G401.6 (cell line): Measurements from ENCODE around the gene ARHGEF7.
"Not testable (repeated sequence)": the region's sequence is repeated elsewhere in the genome, so short reads cannot be mapped to it uniquely, and the experiment has no call there.

ENCODE experiments used
- FAIRE-seq: peaks from 2 replicates; lab custom pipeline; 2012; peaks lifted over from hg19 to GRCh38; lab: Jason Lieb, UNC

The ARHGEF7 gene

GRCh38 chr13:111115061-111115964, at the start of gene ARHGEF7:
Gene ARHGEF7, plus strand, starts transcription at chr13:111115310. Its CDS starts 217 bp downstream, at chr13:111115527.
- FAIRE-seq = no peak

- FAIRE-seq = no peak
Observed at GRCh38 chr13:111065698-111066097, 49.4 kb upstream of the ARHGEF7 start.

GRCh38 chr13:111066544-111066943, 48.6 kb upstream of the ARHGEF7 start:
- no peak for FAIRE-seq

DNA sequence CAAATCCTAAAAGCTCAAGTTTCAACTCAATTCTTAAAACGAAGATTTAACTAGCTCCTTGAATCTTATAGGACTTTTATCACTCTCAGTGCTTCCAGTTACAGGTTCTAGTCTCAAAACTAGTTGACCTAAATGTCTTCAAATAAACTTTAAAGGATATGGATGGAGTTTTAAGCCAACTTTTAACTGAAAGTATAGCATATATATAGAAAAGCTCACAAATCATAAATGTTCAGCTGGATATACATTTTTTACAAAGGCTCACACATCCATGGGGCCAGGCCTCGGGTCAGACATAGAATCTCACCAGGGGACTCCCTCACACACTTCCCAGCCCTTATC, 47.1 kb upstream of the ARHGEF7 start:
- FAIRE-seq = no peak

DNA sequence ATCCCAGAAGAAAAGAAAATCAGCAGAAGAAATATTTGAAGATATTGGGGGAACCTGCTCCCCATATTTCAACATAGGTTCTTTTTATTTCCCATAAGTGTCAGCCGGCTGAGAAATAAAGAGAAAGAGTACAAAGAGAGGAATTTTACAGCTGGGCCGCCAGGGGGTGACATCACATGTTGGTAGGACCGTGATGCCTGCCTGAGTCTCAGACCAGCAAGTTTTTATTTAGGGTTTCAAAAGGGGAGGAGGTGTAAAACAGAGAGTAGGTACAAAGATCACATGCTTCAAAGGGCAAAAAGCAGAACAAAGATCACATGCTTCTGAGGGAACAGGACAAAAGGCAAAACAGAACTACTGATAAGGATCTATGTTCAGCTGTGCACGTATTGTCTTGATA, 44.0 kb upstream of the ARHGEF7 start:
- FAIRE-seq = not testable (repeated sequence)

DNA sequence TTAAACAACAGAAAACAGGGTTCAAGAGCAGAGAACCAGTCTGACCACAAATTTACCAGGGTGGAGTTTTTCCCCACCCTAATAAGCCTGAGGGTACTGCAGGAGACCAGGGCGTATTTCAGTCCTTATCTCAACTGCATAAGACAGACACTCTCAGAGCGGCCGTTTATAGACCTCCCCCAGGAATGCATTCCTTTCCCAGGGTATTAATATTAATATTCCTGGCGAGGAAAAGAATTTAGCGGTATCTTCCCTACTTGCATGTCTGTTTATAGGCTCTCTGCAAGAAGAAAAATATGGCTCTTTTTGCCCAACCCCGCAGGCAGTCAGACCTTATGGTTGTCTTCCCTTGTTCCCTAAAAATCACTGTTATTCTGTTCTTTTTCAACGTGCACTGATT, 43.6 kb upstream of the ARHGEF7 start:
- not testable (repeated sequence) for FAIRE-seq

DNA sequence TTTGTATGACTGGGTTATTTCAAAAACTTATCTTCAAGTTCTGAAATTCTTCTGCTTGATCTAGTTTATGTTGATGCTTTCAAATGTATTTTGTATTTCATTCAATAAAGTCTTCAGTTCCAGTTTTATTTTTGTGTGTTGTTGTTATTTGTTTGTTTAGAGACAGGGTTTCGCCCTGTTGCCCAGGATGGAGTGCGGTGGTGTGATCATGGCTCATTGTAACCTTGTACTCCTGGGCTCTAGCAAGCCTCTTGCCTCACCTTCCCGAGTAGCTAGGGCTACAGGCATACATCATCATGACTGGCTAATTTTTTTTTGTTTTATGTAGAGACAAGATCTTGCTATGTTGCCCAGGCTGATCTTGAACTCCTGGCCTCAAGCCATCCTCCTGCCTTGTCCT, 40.3 kb upstream of the ARHGEF7 start:
- FAIRE-seq = no peak

DNA sequence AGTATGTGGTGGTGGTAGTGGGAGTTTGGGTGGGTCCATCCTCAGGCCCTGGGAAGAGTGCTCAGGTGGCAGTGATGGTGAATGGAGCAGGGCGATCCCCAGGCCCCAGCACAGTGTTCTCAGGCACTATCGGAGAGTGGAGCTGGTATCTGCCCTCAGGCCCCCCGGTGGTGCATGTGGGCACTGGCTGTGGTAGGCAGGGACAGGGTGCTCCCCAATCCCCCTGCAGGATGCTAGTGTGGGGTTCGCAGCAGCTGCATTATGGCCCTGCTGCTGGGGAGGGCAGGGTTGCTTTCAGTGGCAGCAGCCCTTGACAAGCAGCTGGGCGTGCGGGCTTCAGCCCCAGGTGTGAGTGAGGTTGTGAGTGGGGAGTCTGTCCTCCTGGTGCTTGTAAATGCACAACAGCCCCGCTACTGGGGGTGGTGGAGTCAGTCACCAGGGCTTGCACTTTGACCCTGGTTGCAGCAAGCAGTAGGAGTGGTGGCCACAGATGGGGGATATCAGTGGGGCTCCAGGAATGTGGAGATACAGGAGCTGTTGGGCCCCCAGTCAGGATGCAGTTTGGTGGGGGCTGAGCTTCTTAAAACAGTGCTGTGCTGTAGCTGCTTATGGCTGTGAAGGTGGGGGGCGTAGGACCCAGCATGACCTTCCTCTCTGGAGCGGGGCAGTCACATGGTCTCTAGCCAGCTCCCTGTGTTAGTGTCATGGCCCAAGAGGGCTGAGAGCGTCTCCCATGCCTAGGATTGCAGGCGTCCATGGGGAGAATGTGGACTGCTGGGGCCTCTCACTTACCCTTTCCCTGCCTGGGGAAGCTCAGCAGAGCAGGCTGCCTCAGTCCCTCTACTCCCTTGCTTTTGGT, 38.7 kb upstream of the ARHGEF7 start:
- no peak for FAIRE-seq

DNA sequence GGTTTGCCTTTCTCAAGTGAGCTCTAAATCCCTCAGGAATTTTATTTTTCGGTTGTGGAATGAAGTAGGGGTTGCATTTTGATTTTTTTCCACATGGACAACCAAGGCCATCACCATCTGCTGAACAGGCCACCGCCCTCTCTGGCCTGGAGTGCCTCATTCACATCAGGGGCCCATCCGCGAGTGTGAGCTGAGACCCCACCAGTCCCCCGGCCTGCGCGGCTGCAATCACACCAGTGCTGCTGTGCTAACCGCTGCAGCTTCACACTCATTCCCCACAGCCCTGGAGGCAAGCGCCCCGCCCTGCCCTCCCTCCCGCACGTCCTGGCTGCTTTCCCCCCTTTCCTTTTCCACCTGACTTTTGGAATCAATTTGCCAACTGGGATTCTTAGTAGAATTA, 35.7 kb upstream of the ARHGEF7 start:
- FAIRE-seq = no peak

DNA sequence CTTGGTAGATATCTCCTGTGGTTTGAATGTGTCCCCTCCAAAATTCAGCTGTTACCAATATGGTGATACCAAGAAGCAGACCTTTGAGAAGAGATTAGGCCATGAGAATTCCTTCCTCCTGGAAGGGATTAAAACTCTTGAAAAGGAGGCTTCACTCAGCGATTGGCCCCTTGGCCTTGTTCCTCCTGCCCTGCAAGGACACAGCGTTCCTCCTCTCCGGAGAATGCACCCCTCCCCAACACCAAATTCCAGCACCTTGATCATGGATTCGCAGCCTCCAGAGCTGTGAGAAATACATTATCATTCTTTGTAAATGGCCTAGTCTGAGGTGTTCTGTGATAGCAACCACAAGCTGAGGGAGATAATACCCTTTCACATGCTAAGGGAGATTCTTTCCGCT, 34.5 kb upstream of the ARHGEF7 start:
- no peak for FAIRE-seq

- FAIRE-seq = no peak
Observed at GRCh38 chr13:111082240-111082639, 32.9 kb upstream of the ARHGEF7 start.

GRCh38 chr13:111082769-111083168, 32.3 kb upstream of the ARHGEF7 start:
- FAIRE-seq = not testable (repeated sequence)

DNA sequence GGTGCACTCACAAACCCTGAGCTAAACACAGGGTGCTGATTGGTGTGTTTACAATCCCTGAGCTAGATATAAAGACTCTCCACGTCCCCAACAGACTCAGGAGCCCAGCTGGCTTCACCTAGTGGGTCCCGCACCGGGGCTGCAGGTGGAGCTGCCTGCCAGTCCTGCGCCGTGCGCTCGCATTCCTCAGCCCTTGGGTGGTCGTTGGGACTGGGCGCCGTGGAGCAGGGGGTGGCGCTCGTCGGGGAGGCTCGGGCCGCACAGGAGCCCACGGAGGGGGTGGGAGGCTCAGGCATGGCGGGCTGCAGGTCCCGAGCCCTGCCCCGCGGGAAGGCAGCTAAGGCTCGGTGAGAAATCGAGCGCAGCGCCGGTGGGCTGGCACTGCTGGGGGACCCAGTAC, 31.4 kb upstream of the ARHGEF7 start:
- not testable (repeated sequence) for FAIRE-seq

DNA sequence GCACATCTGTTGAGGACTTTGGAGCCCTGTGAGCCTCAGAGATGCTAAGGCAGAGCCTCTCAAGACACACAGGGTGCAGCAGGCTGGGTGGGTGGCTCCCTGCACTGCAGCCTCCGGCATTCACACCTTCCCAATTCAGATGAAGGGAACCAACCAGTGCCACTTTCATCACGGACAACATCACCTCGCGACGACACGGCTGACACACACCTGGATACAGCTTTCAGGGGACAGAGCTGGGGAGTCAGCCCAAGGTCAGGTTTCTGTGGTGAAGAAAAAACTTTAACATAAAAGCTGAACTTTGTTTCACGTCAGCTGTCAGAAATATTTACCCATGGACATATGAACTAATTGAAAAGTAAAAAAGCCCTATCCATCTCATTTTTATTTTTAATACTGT, 24.9 kb upstream of the ARHGEF7 start:
- no peak for FAIRE-seq

- no peak for FAIRE-seq
Observed at GRCh38 chr13:111092685-111093084, 22.4 kb upstream of the ARHGEF7 start.

DNA sequence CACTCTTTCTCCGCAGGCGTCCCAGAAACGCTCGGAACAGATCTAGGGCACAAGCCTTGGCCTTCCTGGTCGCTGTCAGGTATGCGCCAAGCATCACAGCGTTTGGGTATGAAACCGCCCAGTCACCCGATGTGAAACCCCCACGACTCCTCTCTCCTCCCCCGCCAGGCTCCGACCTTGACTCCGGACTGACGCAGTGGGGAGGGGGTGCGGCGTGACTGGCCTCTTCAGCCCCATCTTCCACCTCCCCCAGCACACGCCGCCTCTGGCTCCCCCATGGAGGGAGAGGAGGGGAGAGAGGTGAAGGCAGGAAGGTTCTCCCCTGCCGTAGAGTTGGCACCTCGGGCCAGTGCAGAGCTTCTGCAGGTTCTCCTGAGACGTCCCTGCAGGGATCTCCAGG, 22.0 kb upstream of the ARHGEF7 start:
- no peak for FAIRE-seq

- no peak for FAIRE-seq
Observed at GRCh38 chr13:111093634-111094033, 21.5 kb upstream of the ARHGEF7 start.

DNA sequence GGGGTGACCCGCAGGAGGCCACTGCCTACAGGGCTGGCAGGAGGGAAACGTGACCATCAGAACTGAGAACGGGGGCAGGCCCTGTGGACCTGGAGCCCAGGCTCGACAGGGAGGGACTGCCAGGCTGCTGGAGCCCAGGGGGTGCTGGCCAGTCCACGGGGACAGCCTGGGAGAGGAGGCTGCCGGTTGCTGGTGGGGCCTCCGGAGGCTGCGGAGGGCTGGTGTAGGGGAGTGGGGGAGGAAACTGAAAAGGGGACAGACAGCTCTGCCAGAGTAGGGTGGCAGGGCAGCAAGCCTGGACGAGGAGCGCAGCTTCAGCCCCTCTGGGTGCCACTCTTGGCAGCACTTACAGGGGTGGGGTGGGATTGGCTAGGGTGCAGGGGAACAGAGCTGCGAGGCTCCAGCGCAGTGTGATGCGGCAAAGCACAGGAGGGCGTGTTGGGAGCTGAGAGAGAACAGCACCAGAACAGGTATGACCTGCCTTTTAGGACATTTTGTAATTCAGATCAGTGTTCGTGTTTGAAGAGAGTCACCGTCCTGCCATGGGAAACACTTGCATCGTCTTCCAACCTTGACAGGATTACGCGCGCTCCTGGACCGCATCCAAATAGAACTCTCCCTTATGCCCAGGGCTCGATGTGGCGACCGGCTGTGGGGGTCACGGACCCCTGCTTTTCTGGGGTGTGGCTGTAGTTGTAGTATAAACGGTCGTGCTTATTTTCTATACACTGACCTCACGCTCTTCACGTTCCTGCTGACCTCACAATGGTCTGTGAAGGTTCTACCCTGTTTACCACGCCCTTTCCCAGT, 19.9 kb upstream of the ARHGEF7 start:
- FAIRE-seq = no peak

DNA sequence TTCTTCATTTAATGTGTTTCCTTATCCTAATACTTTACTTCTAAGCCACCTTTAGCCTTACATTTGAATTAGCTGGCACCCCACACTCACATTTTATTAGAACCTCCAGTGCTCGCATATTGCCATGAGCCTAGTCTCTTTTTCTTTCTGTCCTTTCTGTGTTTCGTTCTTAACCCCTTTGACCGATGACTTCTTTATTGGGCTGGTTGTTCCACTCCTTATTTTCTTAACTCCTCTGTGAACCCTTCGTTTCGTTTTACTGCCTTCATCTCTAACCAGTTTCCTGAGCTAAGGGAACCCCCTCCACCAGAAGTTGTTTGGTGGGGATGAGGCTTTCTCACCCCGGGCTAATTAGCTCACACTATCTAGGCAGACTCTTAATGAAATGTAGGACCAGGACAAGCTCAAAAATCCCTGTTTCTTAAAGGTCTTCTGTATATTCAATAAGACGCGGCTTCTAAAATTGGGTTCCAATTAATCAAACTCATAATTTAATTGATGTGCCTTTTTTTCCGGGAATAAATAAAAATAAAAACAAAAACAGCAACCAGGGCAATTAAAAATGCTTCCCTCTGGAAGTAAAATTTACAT, 19.1 kb upstream of the ARHGEF7 start:
- no peak for FAIRE-seq

DNA sequence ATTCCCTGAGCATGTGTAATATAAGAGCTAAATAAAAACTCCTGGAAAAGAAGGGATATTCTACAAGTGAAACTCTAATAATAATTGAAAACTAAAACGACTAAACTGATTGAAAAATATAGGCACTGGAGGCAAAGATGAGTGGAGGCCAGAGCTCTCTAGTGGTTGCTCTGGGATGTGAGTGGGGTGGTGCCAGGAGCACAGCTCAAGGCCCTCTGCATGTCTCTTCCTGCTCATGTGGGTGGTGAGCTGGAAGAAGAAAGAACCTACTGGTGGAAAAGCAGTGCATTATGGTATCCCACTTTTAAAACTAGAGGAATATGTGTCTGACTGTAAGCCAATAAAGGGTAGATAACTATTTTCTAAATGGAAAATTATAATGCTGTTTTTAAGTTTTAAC, 15.8 kb upstream of the ARHGEF7 start:
- FAIRE-seq = no peak

DNA sequence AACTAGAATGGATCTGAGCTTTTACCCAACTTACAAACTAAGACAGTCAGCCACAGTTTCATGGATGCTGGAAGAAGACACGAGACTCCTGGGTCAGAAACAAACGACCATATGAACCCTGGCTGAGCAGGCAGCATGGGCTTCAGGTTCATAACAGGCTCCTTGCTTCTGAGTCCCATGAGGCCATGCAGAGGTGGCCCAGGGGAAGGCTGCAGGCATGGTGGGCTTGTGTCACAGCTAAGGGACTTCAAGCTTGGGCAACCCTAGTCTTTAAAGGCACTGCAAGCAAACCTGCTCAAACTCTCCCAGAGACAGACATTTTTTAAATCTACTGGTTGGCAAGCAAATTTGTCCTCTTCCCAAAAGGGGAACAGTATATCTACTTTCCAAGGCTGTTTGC, 5.1 kb upstream of the ARHGEF7 start:
- no peak for FAIRE-seq

- FAIRE-seq = no peak
Observed at GRCh38 chr13:111111376-111111937, 3.7 kb upstream of the ARHGEF7 start.
